ENCODE results near the gene TDRD1.

The TDRD1 gene

GRCh38 chr10:114234132-114234531, 55.0 kb downstream of the TDRD1 start:
- H4K20me1 ChIP-seq (ENCODE audit: control insufficient read depth, insufficient read depth, low read depth, low read length): no peaks in the 10 kb centered on the region
- H3K4me3 ChIP-seq (ENCODE audit: low read length): no peak overlapping the region
- H3F3A ChIP-seq (ENCODE audit: control insufficient read depth, insufficient read depth): no peaks in the 10 kb centered on the region
- peaks cover 17% of the 10 kb centered on the region for H3K27me3 ChIP-seq (ENCODE audit: control insufficient read depth, low read length)
- no peaks in the 10 kb centered on the region for H3K79me2 ChIP-seq (ENCODE audit: control insufficient read depth, low read length)
- no peaks in the 10 kb centered on the region for H3K36me3 ChIP-seq (ENCODE audit: control insufficient read depth, low read length)
- no peak for TF ChIP-seq CTCF (IDR thresholded peaks at IDR 0.05; ENCODE audit: low read depth, low read length, poor library complexity, severe bottlenecking)
- no peak for TF ChIP-seq EZH2phosphoT487 (IDR thresholded peaks at IDR 0.05; ENCODE audit: borderline replicate concordance, low read length)
- no peaks in the 10 kb centered on the region for H3K9me3 ChIP-seq (ENCODE audit: control insufficient read depth, insufficient read depth, low read length)
- no peak overlapping the region for H3K27ac ChIP-seq (ENCODE audit: low read depth, low read length)
- H3K9me2 ChIP-seq (replicated peaks; ENCODE audit: control insufficient read depth, low read length): no peaks in the 10 kb centered on the region
- H3K4me2 ChIP-seq (ENCODE audit: low read length): no peak overlapping the region
- peaks cover 5% of the 10 kb centered on the region; the same call in 1 of the 2 replicates for H3K4me1 ChIP-seq (ENCODE audit: control insufficient read depth, low read length)

GRCh38 chr10:114239117-114239993, 60.2 kb downstream of the TDRD1 start, which contains the start of gene VWA2:
Gene VWA2 (plus strand): TSS chr10:114239254. CDS start chr10:114248714, 9,460 bp downstream.
- H3K4me2 ChIP-seq (ENCODE audit: low read length): peak within 1 kb of the TSS; percentile 43
- H3K9me3 ChIP-seq (ENCODE audit: control insufficient read depth, insufficient read depth, low read length): no peaks in the 10 kb centered on the region
- peak within 1 kb of the TSS; percentile 24; the same call in 1 of the 2 replicates for H3K4me3 ChIP-seq (ENCODE audit: low read length)
- no peaks in the 10 kb centered on the region for H3K9me2 ChIP-seq (replicated peaks; ENCODE audit: control insufficient read depth, low read length)
- peaks cover 39% of the 10 kb centered on the region for H3K27me3 ChIP-seq (ENCODE audit: control insufficient read depth, low read length)
- H3K4me1 ChIP-seq (ENCODE audit: control insufficient read depth, low read length): peaks cover 5% of the 10 kb centered on the region; the same call in 1 of the 2 replicates
- no peaks in the 10 kb centered on the region for H4K20me1 ChIP-seq (ENCODE audit: control insufficient read depth, insufficient read depth, low read depth, low read length)
- no peaks in the 10 kb centered on the region for H3K36me3 ChIP-seq (ENCODE audit: control insufficient read depth, low read length)
- H3K27ac ChIP-seq (ENCODE audit: low read depth, low read length): no peak within 1 kb of the TSS
- TF ChIP-seq EZH2phosphoT487 (IDR thresholded peaks at IDR 0.05; ENCODE audit: borderline replicate concordance, low read length): no peak; the same call in 1 of the 2 replicates
- peak; percentile 23 for TF ChIP-seq CTCF (IDR thresholded peaks at IDR 0.05; ENCODE audit: low read depth, low read length, poor library complexity, severe bottlenecking)
- no peaks in the 10 kb centered on the region for H3F3A ChIP-seq (ENCODE audit: control insufficient read depth, insufficient read depth)
- no peaks in the 10 kb centered on the region for H3K79me2 ChIP-seq (ENCODE audit: control insufficient read depth, low read length)

GRCh38 chr10:114239994-114240345, 60.8 kb downstream of the TDRD1 start:
- H3K9me3 ChIP-seq (ENCODE audit: control insufficient read depth, insufficient read depth, low read length): no peaks in the 10 kb centered on the region
- peaks cover 5% of the 10 kb centered on the region; the same call in 1 of the 2 replicates for H3K4me1 ChIP-seq (ENCODE audit: control insufficient read depth, low read length)
- TF ChIP-seq EZH2phosphoT487 (IDR thresholded peaks at IDR 0.05; ENCODE audit: borderline replicate concordance, low read length) (no peak), CTCF (IDR thresholded peaks at IDR 0.05; ENCODE audit: low read depth, low read length, poor library complexity, severe bottlenecking) (no peak)
- no peaks in the 10 kb centered on the region for H3K79me2 ChIP-seq (ENCODE audit: control insufficient read depth, low read length)
- no peaks in the 10 kb centered on the region for H3K36me3 ChIP-seq (ENCODE audit: control insufficient read depth, low read length)
- peaks cover 36% of the 10 kb centered on the region for H3K27me3 ChIP-seq (ENCODE audit: control insufficient read depth, low read length)
- no peaks in the 10 kb centered on the region for H3F3A ChIP-seq (ENCODE audit: control insufficient read depth, insufficient read depth)
- H3K4me3 ChIP-seq (ENCODE audit: low read length): no peak overlapping the region
- no peak overlapping the region for H3K4me2 ChIP-seq (ENCODE audit: low read length)
- no peak overlapping the region for H3K27ac ChIP-seq (ENCODE audit: low read depth, low read length)
- no peaks in the 10 kb centered on the region for H4K20me1 ChIP-seq (ENCODE audit: control insufficient read depth, insufficient read depth, low read depth, low read length)
- H3K9me2 ChIP-seq (replicated peaks; ENCODE audit: control insufficient read depth, low read length): no peaks in the 10 kb centered on the region
